ENCODE results near the gene BORCS5.
"Not testable (repeated sequence)": the region's sequence is repeated elsewhere in the genome, so short reads cannot be mapped to it uniquely, and the experiment has no call there.

BORCS5 gene

GRCh38 chr12:12488296-12488695 is 131.4 kb downstream of the BORCS5 start:
- DNase-seq (ENCODE audit: low read depth): no peak

GRCh38 chr12:12488823-12489550 is 132.1 kb downstream of the BORCS5 start:
- no peak for DNase-seq (ENCODE audit: low read depth)

DNA sequence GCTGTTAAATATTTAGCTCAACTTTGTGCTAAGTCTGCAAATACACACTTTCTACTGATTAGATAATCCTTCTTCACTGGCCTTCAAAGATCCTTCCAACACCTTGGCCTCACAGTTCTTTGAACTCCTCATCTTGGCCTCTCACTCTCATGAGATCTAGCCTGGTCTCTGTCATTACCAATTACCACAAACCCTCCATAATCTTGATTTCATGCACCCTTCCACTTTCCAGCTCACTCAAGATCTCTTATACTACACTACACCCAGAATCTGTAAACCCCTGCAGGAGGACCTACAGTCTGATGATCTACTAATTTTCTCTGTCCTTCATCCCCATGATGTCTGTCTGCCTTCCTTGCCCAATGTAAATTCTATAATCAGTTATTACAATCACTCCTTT is 134.7 kb downstream of the BORCS5 start:
- DNase-seq (ENCODE audit: low read depth): no peak

DNA sequence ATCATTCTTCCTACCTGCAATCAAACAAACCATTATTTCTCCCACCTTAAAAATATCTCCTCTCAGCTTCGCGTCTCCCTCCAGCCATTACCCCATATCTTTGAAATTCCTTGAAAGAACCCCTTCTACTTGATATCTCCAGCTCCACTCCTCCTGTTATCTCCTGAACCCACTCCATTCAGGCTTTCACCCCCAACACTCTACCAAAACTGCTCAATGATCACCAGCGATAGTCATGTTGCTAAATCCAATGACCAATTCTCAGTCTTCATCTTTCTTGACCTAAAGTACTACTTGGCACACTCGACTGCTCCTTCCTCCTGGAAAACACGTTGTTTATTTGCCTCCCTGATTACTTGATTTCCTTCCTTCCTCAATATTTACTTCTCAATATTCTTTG is 135.7 kb downstream of the BORCS5 start:
- DNase-seq (ENCODE audit: low read depth): no peak

DNA sequence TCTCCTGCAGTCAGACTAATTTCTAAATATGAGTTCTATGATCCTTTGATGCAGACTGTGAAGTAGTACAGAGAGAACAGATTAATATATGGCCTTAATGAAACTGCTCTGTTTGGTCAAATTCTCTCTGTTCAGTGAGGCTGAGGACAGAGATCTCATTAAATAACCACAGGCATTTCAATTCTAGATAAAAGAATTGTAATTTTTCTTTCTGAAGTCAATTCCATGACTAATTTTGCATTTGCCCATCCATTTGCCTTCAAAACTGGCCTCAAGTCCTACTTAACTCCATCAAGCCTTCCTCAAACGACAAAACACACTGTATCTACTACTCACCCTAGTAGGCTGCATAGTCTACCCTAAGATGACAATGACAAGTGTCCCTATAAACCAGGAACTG is 138.7 kb downstream of the BORCS5 start:
- DNase-seq (ENCODE audit: low read depth): no peak

DNA sequence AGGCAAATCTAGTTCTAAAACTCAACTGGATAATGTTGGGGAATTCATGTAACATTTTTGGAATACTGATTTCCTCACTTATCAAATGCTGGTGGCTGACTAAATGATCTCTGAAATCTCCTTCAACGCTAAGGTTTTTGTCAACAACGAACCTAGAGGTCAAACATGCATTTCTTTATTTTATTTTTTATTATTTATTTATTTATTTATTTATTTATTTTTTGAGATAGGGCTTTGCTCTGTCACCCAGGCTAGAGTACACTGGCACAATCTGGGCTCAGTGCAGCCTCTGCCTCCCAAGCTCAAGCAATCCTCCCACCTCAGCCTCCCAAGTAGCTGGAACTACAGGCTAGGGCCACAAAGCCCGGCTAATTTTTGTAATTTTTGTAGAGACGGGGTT is 141.3 kb downstream of the BORCS5 start:
- DNase-seq (ENCODE audit: low read depth): no peak

GRCh38 chr12:12499909-12500604 is 143.2 kb downstream of the BORCS5 start:
- no peak for DNase-seq (ENCODE audit: low read depth)

GRCh38 chr12:12501121-12501520 is 144.2 kb downstream of the BORCS5 start:
- DNase-seq (ENCODE audit: low read depth): no peak

GRCh38 chr12:12502130-12502814 is 145.4 kb downstream of the BORCS5 start:
- not testable (repeated sequence) for DNase-seq (ENCODE audit: low read depth)

GRCh38 chr12:12502815-12503151 is 145.9 kb downstream of the BORCS5 start:
- no peak for DNase-seq (ENCODE audit: low read depth)

- no peak for DNase-seq (ENCODE audit: low read depth)
Measured at GRCh38 chr12:12503384-12504078, 146.7 kb downstream of the BORCS5 start.

- DNase-seq (ENCODE audit: low read depth): no peak
Measured at GRCh38 chr12:12505544-12506495, 148.9 kb downstream of the BORCS5 start.

DNA sequence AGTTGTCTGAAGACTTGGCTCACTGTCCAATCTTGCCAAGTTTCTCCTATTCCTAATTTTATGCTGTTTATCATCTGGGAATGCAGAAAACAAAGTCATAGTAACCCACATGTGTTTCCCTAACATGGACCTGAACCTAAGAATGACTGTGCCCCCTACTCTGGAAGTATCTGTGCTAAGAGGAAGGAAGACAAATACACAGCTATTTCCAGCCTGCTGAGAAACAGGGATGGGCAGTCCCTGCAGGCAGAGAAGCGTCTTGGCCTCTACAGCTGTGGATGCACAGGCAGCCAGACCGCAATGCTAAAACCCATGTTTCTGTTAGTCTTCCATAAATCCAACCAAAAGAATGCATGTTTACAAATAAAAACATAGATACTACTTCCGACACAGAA is 149.6 kb downstream of the BORCS5 start:
- no peak for DNase-seq (ENCODE audit: low read depth)

GRCh38 chr12:12507121-12507520 is 150.2 kb downstream of the BORCS5 start:
- no peak for DNase-seq (ENCODE audit: low read depth)

GRCh38 chr12:12508612-12509011 is 151.7 kb downstream of the BORCS5 start:
- no peak for DNase-seq (ENCODE audit: low read depth)

- DNase-seq (ENCODE audit: low read depth): no peak
Measured at GRCh38 chr12:12510141-12510540, 153.3 kb downstream of the BORCS5 start.

DNA sequence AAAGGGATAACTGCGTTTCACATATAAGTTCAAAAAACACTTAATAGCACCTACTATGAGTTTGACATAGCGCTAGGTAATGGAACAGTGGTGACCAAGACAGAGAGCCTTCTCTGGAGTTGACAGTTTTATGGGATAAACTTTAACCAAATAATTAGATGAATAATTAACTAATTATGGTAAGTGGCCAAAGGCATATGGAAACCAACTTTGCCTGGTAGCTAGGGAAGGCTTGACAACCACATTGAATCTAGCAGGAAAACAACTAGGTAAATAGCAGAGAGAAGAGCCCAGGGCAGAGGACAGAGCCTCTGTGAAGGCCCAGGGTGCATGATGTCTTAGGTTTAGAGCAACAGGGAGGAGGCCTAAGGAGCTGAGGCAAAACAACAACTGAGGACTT is 153.7 kb downstream of the BORCS5 start:
- DNase-seq (ENCODE audit: low read depth): no peak

GRCh38 chr12:12511021-12511783 is 154.3 kb downstream of the BORCS5 start:
- no peak for DNase-seq (ENCODE audit: low read depth)

DNA sequence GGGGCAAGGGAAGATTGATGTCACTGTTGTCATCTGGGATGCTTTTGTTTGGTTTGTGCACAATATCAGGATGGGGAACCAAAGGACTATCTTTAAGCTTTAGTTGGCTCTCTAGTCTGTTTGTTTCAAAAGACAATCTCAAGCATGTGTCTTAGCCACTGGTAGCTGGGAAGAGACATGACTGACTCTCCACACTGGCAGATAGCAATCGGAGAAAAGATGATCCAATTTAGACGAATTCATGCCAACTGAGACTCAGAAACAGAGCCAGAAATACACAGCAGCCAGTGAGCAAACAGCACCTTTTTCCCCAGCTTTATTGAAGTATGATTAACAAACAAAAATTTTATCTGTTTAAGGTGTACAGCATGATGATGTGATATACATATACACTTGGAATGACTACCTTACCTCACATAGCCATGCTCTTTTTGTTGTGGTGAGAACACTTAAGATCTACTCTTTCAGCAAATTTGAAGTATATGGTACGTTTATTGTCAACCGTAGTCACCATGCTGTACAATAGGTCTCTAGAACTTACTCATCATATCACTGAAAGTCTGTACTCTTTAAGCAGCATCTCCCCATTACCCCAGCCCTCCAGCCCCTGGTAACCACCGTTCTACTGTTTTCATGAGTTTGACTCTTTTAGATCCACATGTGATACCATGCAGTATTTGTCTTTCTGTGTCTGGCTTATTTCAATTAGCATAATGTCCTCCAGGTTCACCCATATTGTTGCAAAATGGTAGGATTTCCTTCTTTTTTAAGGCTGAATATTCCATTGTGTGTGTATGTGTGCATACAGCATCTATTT is 155.2 kb downstream of the BORCS5 start:
- DNase-seq (ENCODE audit: low read depth): no peak
